GM19372 (cell line): Measurements from ENCODE around the gene ALS2CL.

Experiments used
- ATAC-seq: cut with Tn5 transposase; IDR thresholded peaks from one replicate; pipeline ENCODE4 v1.9.1; 2021; ENCODE audit warnings: mild to moderate bottlenecking, low read depth, moderate library complexity; ENCODE audit not compliant: unreplicated experiment

The ALS2CL gene

DNA sequence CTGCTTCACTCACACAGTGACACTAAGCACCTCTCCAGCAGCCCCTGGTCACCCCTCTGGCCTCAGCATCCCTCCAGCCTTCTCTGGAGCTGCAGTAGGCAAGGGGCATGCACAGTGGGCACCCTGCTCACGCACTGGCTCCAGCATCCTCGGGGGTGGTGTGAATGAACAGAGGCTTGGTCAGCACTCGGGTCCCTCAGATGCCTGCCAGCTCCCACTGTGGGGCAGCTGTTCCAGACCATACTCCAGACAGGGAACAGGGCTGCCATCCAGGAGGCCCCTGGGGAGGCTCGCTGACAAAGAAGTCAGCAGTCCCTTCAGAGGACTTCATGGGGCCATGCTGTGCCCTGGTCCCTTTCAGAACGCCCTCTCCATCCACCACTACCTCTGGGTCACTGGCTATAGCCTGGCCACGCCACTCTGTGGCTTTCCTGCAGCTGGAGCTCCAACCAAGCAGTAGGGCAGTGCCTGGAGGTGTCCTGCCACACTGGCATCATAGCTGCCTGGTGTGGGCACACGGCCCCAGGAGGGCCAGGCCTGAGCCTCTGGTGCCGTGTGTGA, 26.3 kb downstream of the ALS2CL start:
- ATAC-seq: no peak

DNA sequence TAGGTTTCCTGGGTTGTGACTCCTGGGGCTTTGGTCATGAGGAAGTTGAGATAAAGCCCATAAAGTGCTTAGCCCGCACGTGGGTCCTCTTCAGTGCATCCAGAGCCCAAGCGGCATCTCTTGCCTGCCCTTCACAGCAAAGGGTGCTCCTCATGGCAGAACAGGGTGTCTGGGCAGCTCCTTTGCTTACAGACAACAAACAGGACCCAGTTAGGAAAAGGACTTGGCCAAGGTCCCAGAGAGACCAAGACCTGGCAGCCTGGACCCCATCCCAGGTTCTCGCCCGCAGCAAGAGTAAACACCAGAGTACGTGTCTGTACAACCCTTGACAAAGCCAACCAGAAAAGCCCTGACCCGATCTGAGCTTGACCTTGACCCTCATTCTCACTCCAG, 27.0 kb downstream of the ALS2CL start:
- no peak for ATAC-seq

DNA sequence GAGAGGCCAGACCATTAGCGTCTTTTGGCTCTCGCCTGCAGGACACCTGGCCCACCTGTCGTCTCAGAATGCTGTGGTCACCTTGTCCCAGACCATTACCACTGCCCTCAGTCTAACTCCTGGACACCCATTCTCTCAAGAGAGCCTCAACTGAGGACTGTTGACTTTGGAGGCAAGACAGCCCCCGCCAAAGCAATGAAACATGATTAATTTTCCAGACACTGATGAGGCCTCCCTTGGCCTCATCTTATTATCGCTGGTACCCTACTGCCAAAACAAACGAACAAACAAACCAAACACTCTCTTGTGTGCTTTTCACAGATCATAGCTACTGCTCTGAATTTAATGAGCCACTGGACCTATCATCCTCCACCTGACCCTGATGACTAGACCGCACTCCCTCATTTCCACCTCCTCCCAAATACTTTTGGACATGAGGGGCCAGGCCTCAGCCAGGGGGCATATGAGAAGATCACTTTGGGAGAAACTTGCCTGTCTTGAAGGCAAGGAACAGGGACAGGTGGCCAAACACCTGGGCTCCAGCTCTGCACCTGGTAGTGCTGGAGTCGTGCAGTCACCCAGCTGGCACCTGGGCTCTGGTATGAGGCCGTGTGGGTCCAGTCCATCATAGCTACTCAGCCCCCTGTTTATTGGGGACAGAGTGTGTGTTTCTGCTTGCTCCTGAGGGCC, 27.6 kb downstream of the ALS2CL start:
- no peak for ATAC-seq

DNA sequence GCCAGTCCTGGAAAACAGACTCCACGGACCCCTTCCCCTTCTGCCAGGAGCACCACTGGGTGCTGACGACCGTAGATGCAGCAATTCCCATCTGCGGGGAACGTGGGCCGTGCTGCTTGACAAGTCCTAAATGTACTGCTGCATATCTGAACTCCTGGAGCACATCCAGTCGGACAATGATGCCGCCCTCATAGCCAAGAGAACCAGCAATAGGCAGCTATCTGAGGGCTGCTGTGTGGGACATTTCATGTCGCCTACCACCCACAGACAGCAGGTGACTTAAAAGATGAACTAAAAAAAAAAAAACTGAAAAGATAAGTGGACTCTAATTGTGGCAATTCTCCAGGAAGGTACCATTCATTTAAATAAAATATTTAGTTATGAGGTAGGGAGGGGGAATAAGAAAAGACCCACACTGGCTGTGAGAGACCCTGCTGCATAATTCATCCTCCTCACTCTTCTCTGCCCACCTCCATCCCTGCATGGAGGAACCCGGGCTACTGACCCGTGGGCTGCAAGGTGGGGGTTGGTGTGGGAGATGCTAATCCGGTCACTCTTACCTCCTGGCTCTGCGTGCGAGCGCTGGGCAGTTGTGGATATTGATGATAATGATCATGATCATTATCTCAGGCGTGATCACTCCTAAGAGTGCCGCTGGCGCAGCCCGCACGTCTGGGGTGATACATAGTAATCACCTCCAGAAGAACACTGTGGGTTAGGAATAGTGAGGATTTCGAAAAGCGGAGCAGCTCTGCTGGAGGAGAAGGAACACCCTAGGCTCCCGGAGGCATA, 28.3 kb downstream of the ALS2CL start:
- no peak for ATAC-seq

DNA sequence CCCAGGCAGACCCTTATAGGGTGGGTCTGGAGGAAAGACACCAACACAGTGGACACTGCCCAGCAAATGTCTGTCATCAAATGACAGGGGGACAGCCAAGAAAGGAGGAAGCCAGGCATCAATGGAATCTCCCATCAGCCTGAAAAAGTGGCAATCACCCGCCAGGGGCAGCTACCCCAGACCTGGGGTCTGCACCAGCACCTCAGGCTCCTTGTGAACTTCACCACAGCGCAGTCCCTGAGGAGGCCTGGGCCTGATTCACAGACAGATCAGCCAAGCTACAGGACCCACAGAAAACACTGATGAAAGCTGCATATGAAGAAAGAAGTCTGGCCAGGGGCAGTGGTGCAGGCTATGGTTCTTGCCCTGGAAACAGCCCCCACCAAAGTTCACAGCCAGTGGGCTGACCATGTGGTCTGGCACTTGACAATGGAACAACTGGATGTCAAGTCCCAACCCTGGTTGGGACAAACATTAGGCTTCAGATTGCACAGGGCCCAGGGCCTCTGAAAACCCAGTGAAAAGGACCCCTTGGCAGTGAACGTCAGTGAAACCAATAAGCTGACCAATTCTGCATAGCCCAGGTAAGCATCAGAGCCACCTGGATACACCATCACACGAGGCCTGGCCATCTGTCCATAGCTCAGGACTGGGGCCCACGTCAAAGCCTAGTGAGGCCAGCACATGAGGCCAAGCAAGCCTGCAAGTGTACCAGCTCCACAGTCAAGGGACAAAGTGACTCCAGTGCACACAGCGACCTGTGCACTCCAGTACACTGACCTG, 29.1 kb downstream of the ALS2CL start:
- ATAC-seq: no peak

DNA sequence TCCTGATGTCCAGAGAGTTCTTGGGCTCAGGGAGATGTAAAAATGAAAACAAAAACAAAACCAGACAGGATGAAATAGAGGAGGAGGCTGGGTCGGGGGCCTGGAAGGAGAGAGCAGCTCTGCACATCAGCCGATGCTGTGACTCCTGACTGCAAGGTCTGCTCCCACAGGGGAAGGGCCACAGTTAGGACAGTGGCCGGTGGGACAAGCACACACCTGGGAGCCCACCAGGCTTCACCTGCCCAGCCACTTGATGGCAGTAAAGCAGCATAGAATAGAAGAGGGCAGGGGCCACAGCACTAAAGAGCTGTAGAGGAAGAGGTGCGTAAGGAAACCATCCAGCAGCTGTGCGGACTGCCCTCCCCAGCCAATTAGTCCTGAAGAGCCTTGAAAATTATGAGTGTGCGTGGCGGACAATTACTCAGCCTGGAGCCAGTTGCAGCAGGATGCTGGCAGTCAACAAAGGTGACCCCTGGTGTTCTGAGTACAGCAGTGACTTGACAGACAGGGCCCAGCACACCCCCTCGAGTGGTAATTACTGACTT, 29.8 kb downstream of the ALS2CL start:
- ATAC-seq: no peak

DNA sequence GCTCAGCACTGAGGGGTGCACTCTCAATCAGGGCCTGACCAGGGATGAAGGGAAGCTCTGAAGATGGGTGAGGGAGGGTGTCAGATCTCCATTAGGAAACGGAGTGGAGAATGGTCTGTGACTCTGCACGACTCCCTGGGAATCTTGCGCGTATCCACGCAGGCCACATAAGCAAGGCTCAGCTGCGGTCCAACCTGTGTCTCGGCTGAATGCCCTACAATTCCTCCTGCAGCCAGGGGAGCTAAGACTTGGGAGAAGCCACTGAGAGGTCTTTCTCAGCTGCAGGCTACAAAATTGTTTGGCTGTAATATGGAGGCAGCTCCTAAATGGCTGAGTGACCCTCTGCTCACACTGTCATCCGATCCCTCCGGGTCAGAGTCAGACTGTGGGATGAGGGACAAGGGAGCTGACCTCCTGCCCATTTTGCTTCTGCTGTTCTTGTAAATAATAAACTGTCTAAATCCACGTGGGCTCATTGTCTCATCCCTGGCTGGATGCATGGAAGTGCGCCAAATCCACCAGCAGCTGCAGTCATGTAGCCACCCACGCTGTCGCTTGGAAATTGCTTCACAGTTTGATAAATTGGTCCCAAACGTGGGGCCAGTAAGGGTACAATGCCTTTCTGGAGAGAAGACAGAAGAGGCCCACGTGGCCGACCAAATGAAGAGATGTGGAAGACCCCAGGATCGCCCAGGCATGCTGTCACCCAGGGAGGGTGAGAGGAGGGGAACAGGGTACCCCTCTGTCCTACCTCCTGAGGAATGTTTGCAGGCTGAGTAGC, 30.5 kb downstream of the ALS2CL start:
- no peak for ATAC-seq

DNA sequence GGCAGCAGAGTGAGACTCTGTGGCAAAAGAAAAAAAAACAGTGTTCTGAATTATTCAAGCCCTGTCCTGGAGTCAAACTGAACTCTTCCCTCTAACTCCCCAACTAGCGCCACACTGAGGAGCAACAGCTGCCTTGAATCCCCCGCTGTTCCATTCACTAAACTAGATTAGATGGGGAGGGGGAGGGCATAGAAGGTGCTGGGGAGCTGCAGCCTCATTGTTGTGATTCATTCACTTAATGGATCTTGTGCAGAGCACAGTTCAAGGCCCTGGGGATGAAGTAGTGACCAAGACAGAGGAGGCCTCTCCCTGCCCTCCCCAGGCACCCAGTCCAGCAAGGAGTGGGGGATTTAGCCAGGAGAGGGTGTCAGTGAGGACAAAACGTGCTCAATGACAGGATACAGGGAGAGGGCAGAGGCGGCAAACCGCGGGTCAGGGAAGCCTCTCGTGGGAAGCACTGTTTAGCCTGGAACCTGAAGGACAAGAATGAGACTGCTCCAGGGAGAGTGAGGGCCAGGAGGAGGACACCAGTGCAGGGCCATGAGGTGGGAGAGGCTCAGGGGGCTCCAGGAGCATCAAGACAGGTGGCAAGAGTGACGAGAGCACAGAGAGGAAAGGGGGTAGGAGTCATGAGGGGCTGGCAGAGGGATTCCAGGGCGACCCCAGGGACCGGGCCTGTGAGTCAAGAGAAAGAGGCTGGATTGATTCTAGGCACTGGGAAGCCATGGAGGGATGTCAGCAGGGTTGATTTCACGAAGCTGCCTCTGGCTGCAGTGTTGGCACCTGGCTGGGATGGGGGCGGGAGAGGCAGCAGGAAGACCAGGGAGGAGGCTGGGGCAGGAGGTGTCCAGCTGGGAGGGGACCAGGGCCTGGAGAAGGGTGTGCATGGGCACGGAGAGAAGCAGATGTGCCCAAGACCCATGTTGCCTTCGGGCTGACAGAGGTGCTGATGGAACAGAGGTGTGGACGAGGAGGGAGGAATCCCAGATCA, 31.4 kb downstream of the ALS2CL start:
- ATAC-seq: no peak

DNA sequence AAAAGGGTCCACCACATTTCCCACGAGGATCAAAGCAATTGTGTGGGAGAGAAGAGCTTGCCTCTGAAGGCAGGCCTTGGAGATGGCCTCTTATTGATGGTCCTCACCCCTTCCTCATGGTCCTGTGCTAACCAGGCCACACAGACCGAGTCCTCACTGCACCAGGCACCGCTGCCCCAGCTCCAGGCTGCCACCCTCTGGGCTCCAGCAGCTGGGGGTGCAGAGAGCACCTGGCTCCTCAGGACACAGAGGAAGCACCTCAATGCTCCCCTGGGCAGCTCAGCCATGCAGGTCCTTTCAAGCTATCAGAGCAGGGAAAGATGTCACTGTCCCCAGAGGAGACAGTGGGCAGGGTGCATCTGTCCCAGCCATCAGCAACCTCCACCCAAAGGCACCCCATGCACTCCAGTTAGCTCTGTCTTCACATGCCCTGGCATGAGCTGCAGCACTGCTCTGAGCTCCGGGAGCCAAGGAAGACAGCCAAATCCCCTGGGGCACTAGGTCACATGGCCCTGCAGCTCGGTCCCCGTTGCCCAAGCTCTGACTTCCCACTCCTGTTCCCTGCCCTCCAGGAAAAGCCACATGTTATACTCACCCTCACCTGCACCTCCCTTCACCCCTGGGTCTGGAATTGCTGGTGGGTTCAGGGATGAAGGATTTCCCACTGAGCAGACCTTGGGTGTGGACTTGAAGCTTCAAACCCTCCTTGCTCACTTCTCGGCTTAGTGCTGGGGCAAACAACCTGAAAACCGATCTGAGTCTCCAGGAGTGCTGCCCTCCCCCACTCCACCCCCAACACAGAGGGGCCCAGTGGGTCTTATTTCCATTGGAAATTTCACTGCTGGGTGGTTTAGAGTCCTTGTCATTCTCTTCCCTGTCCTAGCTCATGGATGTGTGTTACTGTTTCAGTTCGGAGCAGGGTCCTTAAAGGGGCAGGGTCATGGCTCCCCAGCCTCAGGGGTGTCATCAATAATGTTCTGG, 32.6 kb downstream of the ALS2CL start:
- no peak for ATAC-seq

DNA sequence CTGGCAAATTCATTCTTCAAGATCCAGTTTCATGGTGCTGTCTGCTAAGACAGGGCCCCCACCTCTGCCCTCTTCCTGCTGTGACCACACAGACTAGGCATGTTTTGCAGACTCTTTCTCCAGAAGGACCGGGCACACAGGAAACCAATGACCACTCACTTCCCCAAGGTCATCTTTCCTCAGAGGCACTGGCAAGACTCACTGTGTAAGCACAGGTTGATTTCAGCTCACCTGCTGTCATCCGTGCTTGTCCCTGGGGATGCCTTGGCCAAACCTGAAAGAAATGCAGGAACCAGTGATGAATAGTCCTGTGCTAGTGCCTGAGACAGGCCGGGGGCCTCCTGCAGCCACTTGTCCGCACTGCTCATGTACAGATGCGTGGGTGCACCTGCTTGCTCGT, 33.5 kb downstream of the ALS2CL start:
- no peak for ATAC-seq

DNA sequence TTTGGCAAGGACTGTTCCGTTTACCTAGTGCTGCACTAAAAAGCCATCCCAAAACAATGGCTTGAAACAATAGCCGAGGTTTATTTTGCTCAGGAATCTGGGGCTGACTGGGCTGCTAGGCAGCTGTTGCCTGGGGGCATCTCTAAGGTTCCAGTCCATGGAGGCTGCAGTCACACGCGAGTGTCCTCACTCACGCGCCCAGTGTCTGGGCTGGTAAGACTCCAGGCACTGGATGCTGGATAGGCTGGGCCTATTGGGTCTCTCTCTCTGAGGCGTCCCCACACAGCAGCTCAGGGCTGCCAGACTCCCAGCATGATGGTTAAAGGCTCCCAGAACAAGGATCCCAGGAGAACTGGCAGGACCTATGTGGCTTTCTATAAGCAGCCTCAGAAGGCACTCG, 34.2 kb downstream of the ALS2CL start:
- ATAC-seq: no peak

DNA sequence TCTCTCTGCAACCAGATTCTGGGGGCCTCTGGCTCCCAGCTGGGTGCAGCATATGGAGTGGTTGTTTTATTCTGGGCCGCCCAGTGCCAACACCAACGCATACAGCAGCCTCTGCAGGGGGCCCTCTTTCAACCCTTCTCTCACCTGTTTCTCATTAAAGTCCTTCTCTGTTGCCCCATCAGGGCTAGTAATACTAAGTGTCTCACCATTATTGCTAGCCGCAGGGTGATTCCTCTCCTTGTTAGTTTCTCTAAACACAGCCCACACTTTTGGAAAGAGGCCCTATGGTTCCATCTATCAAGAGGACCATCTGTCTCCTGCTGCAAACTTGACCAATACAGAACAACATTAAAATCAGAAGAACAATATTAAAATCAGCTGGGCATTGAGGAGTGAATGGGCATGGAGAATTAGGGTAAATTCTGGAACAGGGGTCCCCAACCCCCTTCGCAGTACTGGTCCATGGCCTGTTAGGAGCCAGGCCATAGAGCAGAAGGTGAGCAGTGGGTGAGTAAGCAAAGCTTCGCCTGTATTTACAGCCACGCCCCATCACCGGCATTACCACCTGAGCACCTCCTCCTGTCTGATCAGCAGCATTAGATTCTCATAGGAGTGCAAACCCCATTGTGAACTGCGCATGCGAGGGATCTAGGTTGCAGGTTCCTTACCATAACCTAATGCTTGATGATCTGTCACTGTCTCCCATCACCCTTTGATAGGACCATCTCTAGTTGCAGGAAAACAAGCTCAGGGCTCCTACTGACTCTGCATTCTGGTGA, 36.5 kb downstream of the ALS2CL start:
- ATAC-seq: no peak

DNA sequence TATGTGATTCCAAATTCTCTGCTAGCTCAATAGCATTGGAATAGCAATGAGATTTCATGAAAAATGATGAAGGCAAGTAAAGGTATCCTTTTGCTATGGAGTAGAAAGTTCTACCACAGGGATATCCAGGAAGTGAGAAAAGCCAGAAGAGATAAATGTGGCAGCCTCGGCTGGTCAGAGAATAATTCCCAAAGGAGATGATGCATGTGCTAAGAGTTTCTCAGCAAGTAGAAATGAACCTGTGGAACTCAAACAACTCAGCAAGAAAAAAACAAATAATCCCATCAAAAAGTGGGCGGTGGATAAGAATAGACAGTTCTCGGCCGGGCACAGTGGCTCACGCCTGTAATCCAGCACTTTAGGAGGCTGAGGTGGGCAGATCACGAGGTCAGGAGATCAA, 38.2 kb downstream of the ALS2CL start:
- no peak for ATAC-seq

DNA sequence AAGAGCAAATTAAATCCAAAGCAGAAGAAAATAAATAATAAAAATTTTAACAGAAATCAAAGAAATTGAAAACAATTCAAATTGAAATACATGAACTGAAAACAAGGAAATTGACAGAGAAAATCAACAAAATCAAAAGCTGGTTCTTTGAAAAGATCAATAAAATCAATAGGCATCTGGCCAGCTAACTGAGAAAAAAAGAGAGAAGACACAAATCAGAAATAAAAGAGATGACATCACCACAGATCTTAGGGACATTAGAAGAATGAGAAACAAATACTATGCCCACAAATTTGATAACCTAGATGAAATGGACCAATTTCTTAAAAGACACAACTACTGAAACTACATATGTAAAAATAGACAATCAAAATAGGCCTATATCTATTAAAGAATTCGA, 42.4 kb downstream of the ALS2CL start:
- no peak for ATAC-seq

DNA sequence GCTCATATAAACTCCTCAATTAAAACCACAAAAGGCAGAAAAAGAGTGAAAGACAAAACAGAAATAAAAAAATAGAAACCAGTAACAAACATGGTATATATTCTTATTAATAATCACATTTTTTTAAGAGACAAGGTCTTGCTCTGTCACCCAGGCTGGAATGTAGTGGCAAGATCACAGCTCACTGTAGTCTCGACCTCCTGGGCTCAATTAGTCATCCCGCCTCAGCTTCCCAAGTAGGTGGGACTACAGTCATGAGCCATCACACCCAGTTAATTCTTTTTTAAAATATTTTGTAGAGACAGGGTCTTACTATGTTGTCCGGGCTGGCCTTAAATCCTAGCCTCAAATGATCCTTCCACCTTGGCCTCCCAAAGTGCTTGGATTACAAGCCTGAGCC, 44.0 kb downstream of the ALS2CL start:
- no peak for ATAC-seq

DNA sequence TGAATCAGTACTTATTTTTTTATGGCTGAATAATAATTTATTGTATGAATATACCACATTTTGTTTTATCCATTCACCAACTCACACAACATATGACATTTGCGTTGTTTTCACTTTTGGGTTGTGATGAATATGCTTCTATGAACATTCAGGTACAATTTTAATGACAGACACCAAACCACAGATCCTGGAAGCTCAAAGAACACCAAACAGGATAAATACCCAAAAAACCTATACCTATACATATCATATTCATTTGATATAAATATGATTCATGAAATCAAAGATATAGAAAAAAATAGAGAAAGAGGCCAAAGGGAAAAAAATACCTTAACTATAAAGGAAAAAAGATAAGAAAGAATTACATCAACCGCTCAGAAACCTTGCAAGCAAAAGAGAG, 45.4 kb downstream of the ALS2CL start:
- ATAC-seq: no peak

DNA sequence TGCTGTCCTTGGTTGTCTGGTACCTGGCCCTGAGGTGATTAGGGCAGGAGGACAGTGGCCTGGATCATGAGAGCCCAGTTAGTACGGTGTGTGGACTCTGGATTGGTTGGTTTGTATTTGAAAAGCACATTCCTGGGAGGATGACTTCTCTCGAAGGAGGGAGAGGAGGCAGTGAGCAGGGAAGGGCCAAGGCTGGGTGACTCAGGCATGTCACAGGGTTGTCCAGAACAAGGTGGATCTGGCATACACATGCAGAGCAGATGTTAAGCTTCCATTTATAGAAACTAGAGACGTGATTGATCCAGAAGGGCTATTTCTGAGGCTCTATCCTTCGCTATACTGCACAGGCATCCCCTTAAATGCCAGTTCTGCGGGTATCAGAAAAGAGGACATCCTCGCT, 46.8 kb downstream of the ALS2CL start:
- ATAC-seq: no peak
